ENCODE data around the gene STIMATE. TPM values are rescaled to one million over a fixed set of nuclear protein-coding genes. Genes with fewer than 3 reads are reported as not detected.

The STIMATE gene
- total and polyA plus RNA-seq, 2 experiments from 2014 or later = 11.2 to 23.6 TPM

- Histone ChIP-seq H3K79me2 (replicated peaks; ENCODE audit: insufficient read depth) (no peaks in the 10 kb centered on the region), H3K4me1 (ENCODE audit: insufficient read depth) (no peaks in the 10 kb centered on the region), H3F3A (replicated peaks; ENCODE audit: low read depth) (no peaks in the 10 kb centered on the region), H3K4me3 (no peak overlapping the region), H3K27me3 (ENCODE audit: insufficient read depth) (no peaks in the 10 kb centered on the region), H3K4me2 (no peak overlapping the region), H2AFZ (no peak overlapping the region), H4K20me1 (replicated peaks; ENCODE audit: insufficient read depth) (peaks cover 2% of the 10 kb centered on the region; the same call in 1 of the 2 replicates), H3K9me2 (ENCODE audit: insufficient read depth) (no peaks in the 10 kb centered on the region), H3K36me3 (ENCODE audit: insufficient read depth) (0 out of 2 replicates have a peak, but pooled peaks cover 2% of the 10 kb centered on the region), H3K27ac (ENCODE audit: low read depth) (no peak overlapping the region)
- Mint-ChIP-seq H3K4me3 (no peak overlapping the region), H3K9me3 (no peaks in the 10 kb centered on the region), H3K36me3 (ENCODE audit: low read depth) (peaks cover 19% of the 10 kb centered on the region), H3K27ac (no peak overlapping the region), H3K4me1 (peaks cover 9% of the 10 kb centered on the region), H3K27me3 (ENCODE audit: insufficient read depth, low read depth, poor library complexity) (peaks cover 9% of the 10 kb centered on the region)
- no peak for ATAC-seq
- no peak for DNase-seq (ENCODE audit: low spot score)
- no peak for TF ChIP-seq EZH2 (IDR thresholded peaks at IDR 0.05; ENCODE audit: low read depth, unreplicated experiment)
- TF ChIP-seq NANOG (IDR thresholded peaks at IDR 0.05; ENCODE audit: borderline replicate concordance) = no peak
- TF ChIP-seq ETS1 (IDR thresholded peaks at IDR 0.05) = no peak
- no peak for TF ChIP-seq ZNF114 (CRISPR knock-in tag; IDR thresholded peaks at IDR 0.05)
- TF ChIP-seq POLR2AphosphoS5 (IDR thresholded peaks at IDR 0.05; ENCODE audit: low read depth) = no peak
- no peak for TF ChIP-seq JUNB (IDR thresholded peaks at IDR 0.05; ENCODE audit: unreplicated experiment)
- TF ChIP-seq ZNF462 (CRISPR knock-in tag; IDR thresholded peaks at IDR 0.05) = no peak
- no peak for TF ChIP-seq REST (IDR thresholded peaks at IDR 0.05; ENCODE audit: unreplicated experiment)
- no peak for TF ChIP-seq EZH2phosphoT487 (IDR thresholded peaks at IDR 0.05; ENCODE audit: unreplicated experiment)
- TF ChIP-seq STAT1 (IDR thresholded peaks at IDR 0.05; ENCODE audit: unreplicated experiment) = no peak
- no peak for TF ChIP-seq ZNF331 (CRISPR knock-in tag; IDR thresholded peaks at IDR 0.05; ENCODE audit: low read depth)
- TF ChIP-seq CREB1 (CRISPR knock-in tag; IDR thresholded peaks at IDR 0.05; ENCODE audit: low read depth) = no peak
- TF ChIP-seq CTCF (conservative IDR thresholded peaks at IDR 0.05; ENCODE audit: low read depth in 2 of 2) = no peak
Measured at GRCh38 chr3:52842424-52842823, 54.9 kb downstream of the STIMATE start.

All from GM23338 (cell line).